ENCODE data around the gene RNF208. TPM values are rescaled to one million over a fixed set of nuclear protein-coding genes. Genes with fewer than 3 reads are reported as not detected.

RNF208 gene
- total and polyA plus RNA-seq, 2 experiments from 2014 or later, result 1.4 to 5.6 TPM

DNA sequence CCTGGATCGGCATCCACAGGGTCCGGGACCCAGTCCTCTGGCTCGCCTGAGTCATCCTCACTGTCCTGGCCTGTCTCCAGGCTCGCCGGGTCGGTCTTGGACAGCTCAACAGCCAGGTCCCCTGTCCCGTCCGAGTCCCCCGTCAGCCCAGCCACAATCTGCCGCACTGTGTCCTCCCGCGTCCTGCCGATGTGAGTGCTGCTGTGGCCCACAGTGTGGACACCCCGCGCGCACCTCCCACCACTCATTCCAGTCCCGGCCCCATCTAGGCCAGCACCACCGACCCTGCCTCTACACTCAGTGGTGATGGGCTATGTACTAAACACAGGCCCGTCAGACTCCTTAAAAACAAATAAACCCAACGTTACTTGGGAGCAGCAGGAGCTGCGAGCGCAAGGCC, 40.4 kb downstream of the RNF208 start (continued):
- TF ChIP-seq, protein P1, sequence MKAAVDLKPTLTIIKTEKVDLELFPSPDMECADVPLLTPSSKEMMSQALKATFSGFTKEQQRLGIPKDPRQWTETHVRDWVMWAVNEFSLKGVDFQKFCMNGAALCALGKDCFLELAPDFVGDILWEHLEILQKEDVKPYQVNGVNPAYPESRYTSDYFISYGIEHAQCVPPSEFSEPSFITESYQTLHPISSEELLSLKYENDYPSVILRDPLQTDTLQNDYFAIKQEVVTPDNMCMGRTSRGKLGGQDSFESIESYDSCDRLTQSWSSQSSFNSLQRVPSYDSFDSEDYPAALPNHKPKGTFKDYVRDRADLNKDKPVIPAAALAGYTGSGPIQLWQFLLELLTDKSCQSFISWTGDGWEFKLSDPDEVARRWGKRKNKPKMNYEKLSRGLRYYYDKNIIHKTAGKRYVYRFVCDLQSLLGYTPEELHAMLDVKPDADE (IDR thresholded peaks at IDR 0.05), result no peak
- no peak for TF ChIP-seq STAT1 (IDR thresholded peaks at IDR 0.05; ENCODE audit: unreplicated experiment)

DNA sequence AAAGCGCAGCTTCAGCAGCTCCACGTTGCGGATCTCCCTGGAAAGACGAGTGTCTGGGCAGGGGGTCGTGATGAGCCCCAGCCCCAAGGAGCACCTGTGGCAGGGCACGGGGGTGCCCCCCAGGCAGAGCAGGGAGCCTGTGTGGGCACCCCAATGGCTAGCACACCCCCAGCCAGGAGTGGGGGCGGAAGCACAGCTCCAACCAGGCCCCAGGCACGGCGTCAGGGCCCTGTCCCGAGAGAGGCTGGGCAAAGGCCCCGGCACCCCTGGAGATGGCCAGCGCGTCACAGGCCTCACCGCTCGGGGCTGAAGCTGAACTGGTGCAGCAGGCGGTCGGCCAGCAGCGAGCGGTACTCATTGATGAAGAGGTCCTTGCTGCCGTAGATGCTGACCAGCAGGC, 41.5 kb downstream of the RNF208 start:
- no peaks in the 10 kb centered on the region for H3K36me3 ChIP-seq (ENCODE audit: insufficient read depth)
- H3K9me3 Mint-ChIP-seq, result no peaks in the 10 kb centered on the region
- TF ChIP-seq CREB1 (CRISPR knock-in tag; IDR thresholded peaks at IDR 0.05; ENCODE audit: low read depth) (no peak), EZH2 (IDR thresholded peaks at IDR 0.05; ENCODE audit: low read depth, unreplicated experiment) (no peak), NANOG (IDR thresholded peaks at IDR 0.05; ENCODE audit: borderline replicate concordance) (no peak), ZNF331 (CRISPR knock-in tag; IDR thresholded peaks at IDR 0.05; ENCODE audit: low read depth) (no peak), POLR2AphosphoS5 (IDR thresholded peaks at IDR 0.05; ENCODE audit: low read depth) (no peak), STAT1 (IDR thresholded peaks at IDR 0.05; ENCODE audit: unreplicated experiment) (no peak), ZNF114 (CRISPR knock-in tag; IDR thresholded peaks at IDR 0.05) (no peak), EZH2phosphoT487 (IDR thresholded peaks at IDR 0.05; ENCODE audit: unreplicated experiment) (no peak)
- TF ChIP-seq, protein P2, sequence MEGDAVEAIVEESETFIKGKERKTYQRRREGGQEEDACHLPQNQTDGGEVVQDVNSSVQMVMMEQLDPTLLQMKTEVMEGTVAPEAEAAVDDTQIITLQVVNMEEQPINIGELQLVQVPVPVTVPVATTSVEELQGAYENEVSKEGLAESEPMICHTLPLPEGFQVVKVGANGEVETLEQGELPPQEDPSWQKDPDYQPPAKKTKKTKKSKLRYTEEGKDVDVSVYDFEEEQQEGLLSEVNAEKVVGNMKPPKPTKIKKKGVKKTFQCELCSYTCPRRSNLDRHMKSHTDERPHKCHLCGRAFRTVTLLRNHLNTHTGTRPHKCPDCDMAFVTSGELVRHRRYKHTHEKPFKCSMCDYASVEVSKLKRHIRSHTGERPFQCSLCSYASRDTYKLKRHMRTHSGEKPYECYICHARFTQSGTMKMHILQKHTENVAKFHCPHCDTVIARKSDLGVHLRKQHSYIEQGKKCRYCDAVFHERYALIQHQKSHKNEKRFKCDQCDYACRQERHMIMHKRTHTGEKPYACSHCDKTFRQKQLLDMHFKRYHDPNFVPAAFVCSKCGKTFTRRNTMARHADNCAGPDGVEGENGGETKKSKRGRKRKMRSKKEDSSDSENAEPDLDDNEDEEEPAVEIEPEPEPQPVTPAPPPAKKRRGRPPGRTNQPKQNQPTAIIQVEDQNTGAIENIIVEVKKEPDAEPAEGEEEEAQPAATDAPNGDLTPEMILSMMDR (conservative IDR thresholded peaks at IDR 0.05; ENCODE audit: low read depth in 2 of 2), result no peak
- TF ChIP-seq, protein P3, sequence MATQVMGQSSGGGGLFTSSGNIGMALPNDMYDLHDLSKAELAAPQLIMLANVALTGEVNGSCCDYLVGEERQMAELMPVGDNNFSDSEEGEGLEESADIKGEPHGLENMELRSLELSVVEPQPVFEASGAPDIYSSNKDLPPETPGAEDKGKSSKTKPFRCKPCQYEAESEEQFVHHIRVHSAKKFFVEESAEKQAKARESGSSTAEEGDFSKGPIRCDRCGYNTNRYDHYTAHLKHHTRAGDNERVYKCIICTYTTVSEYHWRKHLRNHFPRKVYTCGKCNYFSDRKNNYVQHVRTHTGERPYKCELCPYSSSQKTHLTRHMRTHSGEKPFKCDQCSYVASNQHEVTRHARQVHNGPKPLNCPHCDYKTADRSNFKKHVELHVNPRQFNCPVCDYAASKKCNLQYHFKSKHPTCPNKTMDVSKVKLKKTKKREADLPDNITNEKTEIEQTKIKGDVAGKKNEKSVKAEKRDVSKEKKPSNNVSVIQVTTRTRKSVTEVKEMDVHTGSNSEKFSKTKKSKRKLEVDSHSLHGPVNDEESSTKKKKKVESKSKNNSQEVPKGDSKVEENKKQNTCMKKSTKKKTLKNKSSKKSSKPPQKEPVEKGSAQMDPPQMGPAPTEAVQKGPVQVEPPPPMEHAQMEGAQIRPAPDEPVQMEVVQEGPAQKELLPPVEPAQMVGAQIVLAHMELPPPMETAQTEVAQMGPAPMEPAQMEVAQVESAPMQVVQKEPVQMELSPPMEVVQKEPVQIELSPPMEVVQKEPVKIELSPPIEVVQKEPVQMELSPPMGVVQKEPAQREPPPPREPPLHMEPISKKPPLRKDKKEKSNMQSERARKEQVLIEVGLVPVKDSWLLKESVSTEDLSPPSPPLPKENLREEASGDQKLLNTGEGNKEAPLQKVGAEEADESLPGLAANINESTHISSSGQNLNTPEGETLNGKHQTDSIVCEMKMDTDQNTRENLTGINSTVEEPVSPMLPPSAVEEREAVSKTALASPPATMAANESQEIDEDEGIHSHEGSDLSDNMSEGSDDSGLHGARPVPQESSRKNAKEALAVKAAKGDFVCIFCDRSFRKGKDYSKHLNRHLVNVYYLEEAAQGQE (IDR thresholded peaks at IDR 0.05; ENCODE audit: unreplicated experiment), result no peak
- TF ChIP-seq, protein P4, sequence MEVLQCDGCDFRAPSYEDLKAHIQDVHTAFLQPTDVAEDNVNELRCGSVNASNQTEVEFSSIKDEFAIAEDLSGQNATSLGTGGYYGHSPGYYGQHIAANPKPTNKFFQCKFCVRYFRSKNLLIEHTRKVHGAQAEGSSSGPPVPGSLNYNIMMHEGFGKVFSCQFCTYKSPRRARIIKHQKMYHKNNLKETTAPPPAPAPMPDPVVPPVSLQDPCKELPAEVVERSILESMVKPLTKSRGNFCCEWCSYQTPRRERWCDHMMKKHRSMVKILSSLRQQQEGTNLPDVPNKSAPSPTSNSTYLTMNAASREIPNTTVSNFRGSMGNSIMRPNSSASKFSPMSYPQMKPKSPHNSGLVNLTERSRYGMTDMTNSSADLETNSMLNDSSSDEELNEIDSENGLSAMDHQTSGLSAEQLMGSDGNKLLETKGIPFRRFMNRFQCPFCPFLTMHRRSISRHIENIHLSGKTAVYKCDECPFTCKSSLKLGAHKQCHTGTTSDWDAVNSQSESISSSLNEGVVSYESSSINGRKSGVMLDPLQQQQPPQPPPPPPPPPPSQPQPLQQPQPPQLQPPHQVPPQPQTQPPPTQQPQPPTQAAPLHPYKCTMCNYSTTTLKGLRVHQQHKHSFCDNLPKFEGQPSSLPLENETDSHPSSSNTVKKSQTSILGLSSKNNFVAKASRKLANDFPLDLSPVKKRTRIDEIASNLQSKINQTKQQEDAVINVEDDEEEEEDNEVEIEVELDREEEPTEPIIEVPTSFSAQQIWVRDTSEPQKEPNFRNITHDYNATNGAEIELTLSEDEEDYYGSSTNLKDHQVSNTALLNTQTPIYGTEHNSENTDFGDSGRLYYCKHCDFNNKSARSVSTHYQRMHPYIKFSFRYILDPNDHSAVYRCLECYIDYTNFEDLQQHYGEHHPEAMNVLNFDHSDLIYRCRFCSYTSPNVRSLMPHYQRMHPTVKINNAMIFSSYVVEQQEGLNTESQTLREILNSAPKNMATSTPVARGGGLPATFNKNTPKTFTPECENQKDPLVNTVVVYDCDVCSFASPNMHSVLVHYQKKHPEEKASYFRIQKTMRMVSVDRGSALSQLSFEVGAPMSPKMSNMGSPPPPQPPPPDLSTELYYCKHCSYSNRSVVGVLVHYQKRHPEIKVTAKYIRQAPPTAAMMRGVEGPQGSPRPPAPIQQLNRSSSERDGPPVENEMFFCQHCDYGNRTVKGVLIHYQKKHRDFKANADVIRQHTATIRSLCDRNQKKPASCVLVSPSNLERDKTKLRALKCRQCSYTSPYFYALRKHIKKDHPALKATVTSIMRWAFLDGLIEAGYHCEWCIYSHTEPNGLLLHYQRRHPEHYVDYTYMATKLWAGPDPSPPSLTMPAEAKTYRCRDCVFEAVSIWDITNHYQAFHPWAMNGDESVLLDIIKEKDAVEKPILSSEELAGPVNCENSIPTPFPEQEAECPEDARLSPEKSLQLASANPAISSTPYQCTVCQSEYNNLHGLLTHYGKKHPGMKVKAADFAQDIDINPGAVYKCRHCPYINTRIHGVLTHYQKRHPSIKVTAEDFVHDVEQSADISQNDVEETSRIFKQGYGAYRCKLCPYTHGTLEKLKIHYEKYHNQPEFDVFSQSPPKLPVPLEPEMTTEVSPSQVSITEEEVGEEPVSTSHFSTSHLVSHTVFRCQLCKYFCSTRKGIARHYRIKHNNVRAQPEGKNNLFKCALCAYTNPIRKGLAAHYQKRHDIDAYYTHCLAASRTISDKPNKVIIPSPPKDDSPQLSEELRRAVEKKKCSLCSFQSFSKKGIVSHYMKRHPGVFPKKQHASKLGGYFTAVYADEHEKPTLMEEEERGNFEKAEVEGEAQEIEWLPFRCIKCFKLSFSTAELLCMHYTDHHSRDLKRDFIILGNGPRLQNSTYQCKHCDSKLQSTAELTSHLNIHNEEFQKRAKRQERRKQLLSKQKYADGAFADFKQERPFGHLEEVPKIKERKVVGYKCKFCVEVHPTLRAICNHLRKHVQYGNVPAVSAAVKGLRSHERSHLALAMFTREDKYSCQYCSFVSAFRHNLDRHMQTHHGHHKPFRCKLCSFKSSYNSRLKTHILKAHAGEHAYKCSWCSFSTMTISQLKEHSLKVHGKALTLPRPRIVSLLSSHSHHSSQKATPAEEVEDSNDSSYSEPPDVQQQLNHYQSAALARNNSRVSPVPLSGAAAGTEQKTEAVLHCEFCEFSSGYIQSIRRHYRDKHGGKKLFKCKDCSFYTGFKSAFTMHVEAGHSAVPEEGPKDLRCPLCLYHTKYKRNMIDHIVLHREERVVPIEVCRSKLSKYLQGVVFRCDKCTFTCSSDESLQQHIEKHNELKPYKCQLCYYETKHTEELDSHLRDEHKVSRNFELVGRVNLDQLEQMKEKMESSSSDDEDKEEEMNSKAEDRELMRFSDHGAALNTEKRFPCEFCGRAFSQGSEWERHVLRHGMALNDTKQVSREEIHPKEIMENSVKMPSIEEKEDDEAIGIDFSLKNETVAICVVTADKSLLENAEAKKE (CRISPR knock-in tag; IDR thresholded peaks at IDR 0.05), result no peak
- TF ChIP-seq, protein P1 (IDR thresholded peaks at IDR 0.05), result no peak

More for the DNA sequence above, 41.5 kb downstream of the RNF208 start:
- ATAC-seq (no peak), DNase-seq (ENCODE audit: low spot score) (no peak)
- Histone ChIP-seq H2AFZ (no peak overlapping the region), H3K9me2 (ENCODE audit: insufficient read depth) (no peaks in the 10 kb centered on the region), H3F3A (replicated peaks; ENCODE audit: low read depth) (peaks cover 7% of the 10 kb centered on the region; the same call in 1 of the 2 replicates), H3K27ac (ENCODE audit: low read depth) (no peak overlapping the region), H3K79me2 (replicated peaks; ENCODE audit: insufficient read depth) (no peaks in the 10 kb centered on the region), H3K4me3 (no peak overlapping the region), H4K20me1 (replicated peaks; ENCODE audit: insufficient read depth) (no peaks in the 10 kb centered on the region), H3K4me2 (no peak overlapping the region), H3K4me1 (ENCODE audit: insufficient read depth) (no peaks in the 10 kb centered on the region), H3K27me3 (ENCODE audit: insufficient read depth) (no peaks in the 10 kb centered on the region)
- Mint-ChIP-seq H3K4me3 (no peak overlapping the region), H3K4me1 (no peaks in the 10 kb centered on the region; the same call in 1 of the 3 replicates), H3K27ac (no peak overlapping the region), H3K27me3 (ENCODE audit: insufficient read depth, low read depth, poor library complexity) (peaks cover 3% of the 10 kb centered on the region), H3K36me3 (ENCODE audit: low read depth) (peaks cover 25% of the 10 kb centered on the region)

All from GM23338 (cell line).